ENCODE data around the gene ITCH.

DNA sequence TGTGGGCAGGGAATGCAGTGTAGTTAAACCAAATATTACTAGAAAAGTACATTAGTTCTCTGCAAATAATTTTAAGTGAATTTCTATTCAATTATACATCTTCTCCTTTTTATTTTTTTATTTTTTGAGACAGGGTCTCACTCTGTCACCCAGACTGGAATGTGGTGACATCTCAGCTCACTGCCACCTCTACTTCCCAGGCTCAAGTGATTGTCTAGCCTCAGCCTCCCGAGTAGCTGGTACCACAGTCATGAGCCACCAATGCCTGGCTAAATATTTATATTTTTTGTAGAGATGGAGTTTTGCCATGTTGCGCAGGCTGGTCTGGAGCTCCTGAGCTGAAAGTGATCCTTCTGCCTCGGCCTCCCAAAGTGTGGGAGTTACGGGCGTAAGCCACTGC is 76.1 kb downstream of the ITCH start:
- no peak for TF ChIP-seq EZH2 (IDR thresholded peaks at IDR 0.05; ENCODE audit: borderline replicate concordance)
- TF ChIP-seq CTCF (IDR thresholded peaks at IDR 0.05; ENCODE audit: poor library complexity), result no peak
- TF ChIP-seq EZH2phosphoT487 (IDR thresholded peaks at IDR 0.05; ENCODE audit: low read depth, severe bottlenecking, unreplicated experiment), result no peak
